HUES48 (cell line): ENCODE results near the gene GREB1.

Experiments used
- H3K27ac ChIP-seq: one replicate; pipeline ENCODE4 v1.7.0; 2013; ENCODE audit warnings: low read depth, low read length, inconsistent platforms
- H3K27me3 ChIP-seq: 2 replicates; pipeline ENCODE4 v1.6.1; 2013; ENCODE audit warnings: mild to moderate bottlenecking, low read length; ENCODE audit not compliant: control insufficient read depth, insufficient read depth
- H3K36me3 ChIP-seq: 2 replicates; pipeline ENCODE4 v1.6.1; 2013; ENCODE audit warnings: low read length; ENCODE audit not compliant: control insufficient read depth, insufficient read depth
- H3K4me1 ChIP-seq: 2 replicates; pipeline ENCODE4 v1.6.1; 2013; ENCODE audit warnings: mild to moderate bottlenecking, low read length; ENCODE audit not compliant: control insufficient read depth, insufficient read depth
- H3K4me3 ChIP-seq: 2 replicates; pipeline ENCODE4 v1.5.1; 2013; ENCODE audit warnings: mild to moderate bottlenecking, low read depth, low read length
- H3K9ac ChIP-seq: 2 replicates; pipeline ENCODE4 v1.6.1; 2013; ENCODE audit warnings: mild to moderate bottlenecking, low read depth, low read length, moderate library complexity
- H3K9me3 ChIP-seq: 2 replicates; pipeline ENCODE4 v1.6.1; 2013; ENCODE audit warnings: low read length; ENCODE audit not compliant: control insufficient read depth, insufficient read depth

Gene GREB1

DNA sequence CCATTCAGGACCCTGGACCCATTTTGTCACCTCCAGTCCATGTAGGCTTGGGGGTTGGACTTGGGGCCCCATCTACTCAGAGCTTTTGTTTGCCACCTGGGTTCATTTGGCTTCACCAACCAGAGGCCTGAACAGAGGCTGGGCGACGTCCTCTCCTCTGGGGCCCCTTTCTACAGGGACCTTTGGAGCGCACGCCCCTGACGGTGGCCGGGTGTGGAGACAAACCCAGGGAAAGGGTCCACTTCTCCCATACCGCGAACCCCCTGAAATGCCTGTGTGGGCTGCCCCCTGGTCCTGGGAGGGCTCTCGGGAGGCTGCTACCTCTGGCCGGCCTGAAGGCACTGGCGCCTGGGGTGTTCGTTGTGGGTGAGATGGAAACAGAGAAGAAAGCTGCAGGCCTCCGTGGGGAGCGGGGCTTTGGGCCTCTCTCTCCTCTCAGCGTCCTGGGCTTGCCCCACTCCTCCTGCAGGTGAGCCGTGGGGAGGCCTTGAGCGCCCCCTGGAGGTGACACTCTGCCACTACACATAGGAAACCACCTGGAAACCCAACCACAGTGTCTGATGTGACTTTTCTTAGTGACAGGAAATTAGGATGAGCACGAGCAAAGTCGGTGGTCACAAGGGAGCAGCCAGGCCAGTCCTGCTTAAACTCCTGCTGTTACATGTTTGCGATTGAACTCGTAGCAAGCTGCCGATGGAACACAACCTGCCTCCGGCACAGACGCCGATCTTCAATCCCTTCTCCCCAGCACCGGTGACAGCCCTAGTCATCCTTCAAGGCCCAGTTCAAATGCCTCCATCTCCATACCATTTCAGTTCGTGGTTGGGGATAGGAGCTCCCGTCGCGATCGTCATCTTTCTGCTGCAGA is 148.1 kb downstream of the GREB1 start:
- Histone ChIP-seq H3K9ac (no peak overlapping the region), H3K27ac (no peak overlapping the region), H3K27me3 (no peaks in the 10 kb centered on the region), H3K36me3 (no peaks in the 10 kb centered on the region), H3K4me3 (no peak overlapping the region), H3K4me1 (peaks cover 20% of the 10 kb centered on the region), H3K9me3 (no peaks in the 10 kb centered on the region)

DNA sequence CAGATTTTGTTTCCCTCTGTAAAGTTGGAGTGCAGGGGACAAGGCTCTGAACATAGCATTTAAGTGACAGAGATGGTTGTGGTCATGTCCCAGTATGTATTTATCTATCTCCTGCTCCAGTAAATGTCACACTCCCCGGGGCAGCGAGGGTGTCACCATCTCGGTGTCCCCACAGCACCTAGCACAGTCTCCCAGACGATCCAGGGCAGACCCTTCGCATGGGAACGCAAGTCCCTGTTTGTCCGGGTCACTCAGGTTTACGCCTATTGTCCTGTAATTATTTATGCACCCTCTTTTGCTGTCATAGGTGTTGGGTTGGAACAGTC is 148.7 kb downstream of the GREB1 start:
- Histone ChIP-seq H3K9ac (no peak overlapping the region), H3K4me3 (no peak overlapping the region), H3K9me3 (no peaks in the 10 kb centered on the region), H3K4me1 (peaks cover 15% of the 10 kb centered on the region), H3K36me3 (no peaks in the 10 kb centered on the region), H3K27me3 (no peaks in the 10 kb centered on the region), H3K27ac (no peak overlapping the region)

DNA sequence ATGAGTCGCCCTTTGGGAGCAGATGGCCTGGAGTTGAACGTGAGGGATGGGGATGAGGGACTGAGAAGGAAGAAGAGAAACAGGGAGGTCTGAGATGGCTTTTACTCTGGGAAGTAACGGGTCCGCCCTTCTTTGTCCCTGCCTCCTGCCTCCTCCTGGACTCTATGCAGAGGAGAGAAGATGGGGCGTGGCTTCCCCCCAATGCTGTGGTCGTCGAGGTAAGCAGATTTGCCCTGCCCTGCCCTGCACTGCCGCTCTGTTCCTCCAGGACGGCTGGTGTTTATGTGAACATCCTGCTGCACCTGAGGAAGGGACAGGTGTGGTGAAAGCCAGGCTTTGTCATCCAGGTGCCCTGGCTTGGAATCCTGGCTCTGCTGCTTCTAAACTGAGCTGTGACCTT is 149.6 kb downstream of the GREB1 start:
- Histone ChIP-seq H3K9ac (no peak overlapping the region), H3K27ac (no peak overlapping the region), H3K4me3 (no peak overlapping the region), H3K9me3 (no peaks in the 10 kb centered on the region), H3K36me3 (no peaks in the 10 kb centered on the region), H3K27me3 (no peaks in the 10 kb centered on the region; the same call in 1 of the 2 replicates), H3K4me1 (peaks cover 11% of the 10 kb centered on the region)

DNA sequence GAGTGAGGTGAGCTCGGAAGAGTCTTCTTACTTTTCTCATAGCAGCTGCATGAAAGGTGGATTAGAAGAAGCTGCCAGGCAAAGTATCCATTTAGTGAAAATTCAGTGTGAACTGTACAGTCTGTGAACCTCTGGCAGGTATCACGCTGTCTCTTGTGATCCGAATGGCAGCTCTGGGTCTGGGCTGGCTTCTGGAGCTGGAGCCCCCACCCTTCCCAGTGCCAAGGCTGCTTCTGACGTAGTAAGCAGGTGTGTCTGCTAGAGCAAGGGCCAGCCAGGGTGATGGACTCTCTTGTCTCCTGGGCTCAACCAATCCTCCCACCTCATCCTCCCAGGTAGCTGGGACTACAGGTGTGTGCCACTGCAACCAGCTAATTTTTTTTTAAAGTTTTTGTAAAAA is 150.1 kb downstream of the GREB1 start:
- Histone ChIP-seq H3K27ac (no peak overlapping the region), H3K9ac (no peak overlapping the region), H3K36me3 (no peaks in the 10 kb centered on the region), H3K4me3 (no peak overlapping the region), H3K4me1 (peaks cover 15% of the 10 kb centered on the region), H3K9me3 (no peaks in the 10 kb centered on the region), H3K27me3 (no peaks in the 10 kb centered on the region; the same call in 1 of the 2 replicates)

DNA sequence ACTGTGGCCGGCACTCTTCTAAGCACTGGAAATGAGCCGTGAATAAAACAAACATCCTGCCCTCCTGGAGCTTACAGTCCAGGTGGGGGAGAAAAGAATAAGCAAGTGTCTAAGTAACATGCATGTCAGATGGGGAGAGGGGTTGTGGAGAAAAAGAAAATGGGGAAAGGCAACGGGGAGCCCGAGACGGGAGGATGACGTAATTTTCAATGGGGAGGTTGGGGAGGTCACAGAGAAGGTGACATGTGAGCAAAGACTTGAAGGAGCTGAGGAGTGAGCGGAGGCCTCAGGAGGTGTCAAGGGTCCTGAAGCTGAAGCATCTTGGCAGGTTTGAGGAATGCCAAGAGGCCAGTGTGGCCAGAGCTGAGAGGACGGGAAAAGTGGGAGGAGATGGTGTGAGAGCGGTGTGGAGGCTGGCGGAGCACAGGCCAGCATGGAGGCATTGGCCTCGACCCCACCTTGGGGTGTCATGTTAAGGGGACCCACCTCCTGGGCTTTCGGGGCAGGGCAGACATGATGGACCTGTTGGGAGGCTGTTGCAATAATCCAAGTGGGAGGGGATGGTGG is 151.1 kb downstream of the GREB1 start:
- Histone ChIP-seq H3K4me3 (no peak overlapping the region), H3K9me3 (no peaks in the 10 kb centered on the region), H3K36me3 (no peaks in the 10 kb centered on the region), H3K9ac (no peak overlapping the region), H3K27ac (no peak overlapping the region), H3K4me1 (peaks cover 15% of the 10 kb centered on the region), H3K27me3 (no peaks in the 10 kb centered on the region; the same call in 1 of the 2 replicates)

DNA sequence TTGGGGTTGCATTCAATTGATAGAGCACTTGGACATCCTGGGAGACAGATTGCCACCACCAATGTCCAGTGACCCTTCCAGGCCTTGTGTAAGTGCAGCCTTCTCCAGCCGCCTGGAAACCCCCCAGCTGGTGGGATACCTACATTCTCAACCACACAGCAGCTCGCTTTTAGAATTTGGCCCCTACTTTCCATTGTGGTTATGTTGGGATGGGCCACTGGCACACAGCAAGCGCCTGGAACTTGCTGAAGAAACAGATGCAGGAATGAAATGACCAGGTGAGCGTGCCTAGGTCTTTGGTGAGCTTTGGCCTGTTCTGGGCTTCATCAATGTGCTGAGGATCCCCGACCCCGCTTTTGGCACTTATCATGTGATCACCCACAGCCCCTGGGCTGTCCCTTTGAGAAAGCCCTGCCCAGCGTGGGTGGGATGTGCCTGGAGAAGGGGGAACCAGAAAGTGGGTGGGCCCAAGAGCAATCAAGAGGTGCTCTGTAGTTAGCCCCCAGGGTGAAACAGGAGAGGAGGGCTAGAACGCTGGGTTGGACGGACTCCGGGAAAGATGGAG is 152.1 kb downstream of the GREB1 start:
- Histone ChIP-seq H3K36me3 (no peaks in the 10 kb centered on the region), H3K9me3 (no peaks in the 10 kb centered on the region), H3K4me3 (no peak overlapping the region), H3K4me1 (peaks cover 15% of the 10 kb centered on the region), H3K27me3 (no peaks in the 10 kb centered on the region; the same call in 1 of the 2 replicates), H3K27ac (no peak overlapping the region), H3K9ac (no peak overlapping the region)

DNA sequence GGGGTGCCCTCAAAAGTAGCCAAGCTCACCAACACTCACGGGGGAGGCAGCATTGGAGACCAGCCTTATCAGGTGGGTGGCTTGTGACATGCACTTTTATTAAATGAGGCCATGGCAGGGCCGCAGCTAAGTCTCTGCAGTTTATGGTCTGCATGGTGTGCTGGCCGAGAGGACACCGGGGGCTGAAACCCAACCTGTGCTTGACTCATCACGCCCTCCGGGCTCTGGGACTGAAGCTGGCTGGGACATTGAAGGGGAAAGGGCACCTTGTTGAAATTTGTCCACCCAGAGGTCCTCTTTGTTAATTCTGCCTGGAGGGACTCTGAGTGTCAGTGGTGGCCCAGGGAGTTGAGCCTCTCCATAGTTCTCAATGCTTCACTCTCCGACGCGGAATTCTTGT is 153.9 kb downstream of the GREB1 start:
- Histone ChIP-seq H3K27ac (no peak overlapping the region), H3K36me3 (no peaks in the 10 kb centered on the region), H3K4me1 (peaks cover 15% of the 10 kb centered on the region), H3K27me3 (no peaks in the 10 kb centered on the region; the same call in 1 of the 2 replicates), H3K9ac (no peak overlapping the region), H3K4me3 (no peak overlapping the region), H3K9me3 (no peaks in the 10 kb centered on the region)

DNA sequence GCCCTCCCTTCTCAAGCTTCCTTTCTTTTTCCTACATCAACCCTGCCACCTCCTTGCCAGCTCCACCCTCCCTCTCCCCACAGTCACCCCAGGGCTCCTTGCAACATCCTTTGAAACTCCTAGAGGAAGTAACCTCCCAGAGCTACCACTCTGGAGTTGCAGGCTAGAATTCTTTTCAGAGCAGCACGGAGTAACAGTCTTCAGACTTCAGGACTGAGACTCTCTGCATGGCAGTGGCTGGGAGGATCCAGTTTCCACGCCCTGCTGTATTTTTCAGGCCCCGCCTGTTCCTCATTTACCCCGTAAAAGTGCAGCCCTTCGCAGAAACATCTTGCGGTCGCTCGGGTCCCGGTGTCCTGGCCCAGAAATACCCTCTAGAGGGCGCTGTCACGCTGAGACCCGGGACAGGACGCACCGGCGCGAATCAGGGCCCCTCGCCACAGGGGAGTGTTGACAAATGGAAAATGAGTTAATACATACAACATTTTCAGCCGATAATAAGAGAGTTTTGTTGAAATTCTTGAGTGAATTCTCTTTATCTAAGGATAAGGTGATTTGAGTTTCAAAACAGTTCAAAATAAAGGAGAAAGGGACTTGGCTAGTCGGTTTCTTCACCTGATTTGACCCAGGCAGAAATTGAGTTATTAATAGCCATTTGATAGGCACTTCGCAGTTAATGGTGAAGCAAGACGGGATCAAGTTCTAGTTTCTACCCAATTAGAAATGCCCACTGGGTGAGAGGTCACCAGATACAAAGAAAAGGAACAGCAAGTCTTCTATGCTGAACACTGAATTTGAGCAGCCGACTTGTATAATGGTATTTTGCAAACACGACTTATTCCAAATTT is 154.6 kb downstream of the GREB1 start:
- no peaks in the 10 kb centered on the region; the same call in 1 of the 2 replicates for H3K27me3 ChIP-seq
- H3K4me3 ChIP-seq, result peak overlapping the region; percentile 31; the same call in 1 of the 2 replicates
- no peak overlapping the region for H3K9ac ChIP-seq
- H3K9me3 ChIP-seq, result no peaks in the 10 kb centered on the region
- no peaks in the 10 kb centered on the region for H3K36me3 ChIP-seq
- peaks cover 13% of the 10 kb centered on the region for H3K4me1 ChIP-seq
- no peak overlapping the region for H3K27ac ChIP-seq

DNA sequence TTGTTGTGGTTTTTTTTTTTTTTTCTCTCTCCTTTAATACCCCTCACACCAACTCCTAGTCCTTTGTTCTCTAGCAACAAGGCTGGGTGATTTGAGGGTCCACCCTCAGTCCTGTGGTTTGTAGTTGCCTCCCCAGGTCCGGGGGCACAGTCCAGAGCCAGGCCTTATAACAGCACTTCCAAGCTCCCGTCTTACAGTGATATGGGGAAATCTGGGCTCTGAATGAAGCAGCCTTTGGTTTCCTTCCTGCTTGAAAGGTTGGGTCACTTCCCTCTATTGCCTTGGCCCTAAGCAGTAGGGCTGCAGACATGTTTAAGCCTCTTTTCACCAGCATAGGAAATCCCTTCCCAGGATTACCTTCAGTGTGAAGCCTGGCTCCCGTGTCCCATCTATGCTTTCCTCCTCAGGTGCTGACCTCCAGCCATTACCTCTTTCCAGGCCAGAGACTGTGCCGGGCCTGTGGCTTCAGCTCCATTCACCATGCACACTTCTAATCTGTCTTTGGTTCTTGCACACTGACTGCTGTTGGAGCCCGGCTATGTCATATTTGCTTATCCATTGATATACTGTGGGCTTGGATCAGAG is 157.3 kb downstream of the GREB1 start:
- Histone ChIP-seq H3K9me3 (no peaks in the 10 kb centered on the region), H3K36me3 (no peaks in the 10 kb centered on the region), H3K27me3 (no peaks in the 10 kb centered on the region; the same call in 1 of the 2 replicates), H3K9ac (no peak overlapping the region), H3K27ac (no peak overlapping the region), H3K4me1 (peaks cover 8% of the 10 kb centered on the region), H3K4me3 (no peak overlapping the region)
